Activated B cell treated with CpG ODN at 0.5 μM for 24 hours (primary cell): Measurements from ENCODE around the gene KIAA1328. TPM values are rescaled to one million over a fixed set of nuclear protein-coding genes. Genes with fewer than 3 reads are reported as not detected.

Source experiments
- ATAC-seq: fragments of 200-7000 bp; cut with Tn5 transposase; one replicate; pipeline ENCODE4 v1.10.0; 2021; ENCODE audit warnings: low read depth, mild to moderate bottlenecking, moderate library complexity
- CTCF ChIA-PET: fragments of 350-600 bp; sonication (Branson Sonifier 250); formaldehyde crosslinking; loops from one replicate; lab custom pipeline; 2021; ENCODE audit warnings: antibody characterized with exemption; lab: Charles Lee
- POLR2A ChIA-PET: fragments of 350-600 bp; sonication (Branson Sonifier 250); formaldehyde crosslinking; loops from one replicate; lab custom pipeline; 2021; ENCODE audit warnings: antibody characterized with exemption; lab: Charles Lee
- DNase-seq: peaks from one replicate; pipeline ENCODE4 v3.0.0; 2022
- H3K27ac Mint-ChIP-seq: one replicate; pipeline ENCODE4 v1.8.0; 2020; ENCODE audit warnings: mixed read lengths
- H3K27me3 Mint-ChIP-seq: one replicate; pipeline ENCODE4 v1.8.0; 2021; ENCODE audit warnings: mixed read lengths
- H3K36me3 Mint-ChIP-seq: one replicate; pipeline ENCODE4 v1.8.0; 2021; ENCODE audit warnings: low read depth, mixed read lengths
- H3K4me1 Mint-ChIP-seq: one replicate; pipeline ENCODE4 v1.8.0; 2021; ENCODE audit warnings: mixed read lengths
- H3K4me3 Mint-ChIP-seq: one replicate; pipeline ENCODE4 v1.8.0; 2020; ENCODE audit warnings: mild to moderate bottlenecking, mixed read lengths
- H3K9me3 Mint-ChIP-seq: one replicate; pipeline ENCODE4 v1.8.0; 2020; ENCODE audit warnings: mixed read lengths
- intact Hi-C: fragments of 100-400 bp; cut with micrococcal nuclease; formaldehyde crosslinking; loops from one replicate; pipeline ENCODE4 v1.15.1; 2024
- total RNA-seq: library from RNA; stranded (reverse); gene quantifications from 2 replicates; pipeline ENCODE4 v1.2.3, GENCODE V29; 2022
- TF ChIP-seq, protein P1 (sequence below): fragments of 200-600 bp; IDR thresholded peaks from one replicate; pipeline ENCODE4 v1.8.0; 2022; ENCODE audit warnings: antibody characterized with exemption, mild to moderate bottlenecking

Gene KIAA1328
- total RNA-seq, 1 donor from 2014 or later: 12.9 TPM

DNA sequence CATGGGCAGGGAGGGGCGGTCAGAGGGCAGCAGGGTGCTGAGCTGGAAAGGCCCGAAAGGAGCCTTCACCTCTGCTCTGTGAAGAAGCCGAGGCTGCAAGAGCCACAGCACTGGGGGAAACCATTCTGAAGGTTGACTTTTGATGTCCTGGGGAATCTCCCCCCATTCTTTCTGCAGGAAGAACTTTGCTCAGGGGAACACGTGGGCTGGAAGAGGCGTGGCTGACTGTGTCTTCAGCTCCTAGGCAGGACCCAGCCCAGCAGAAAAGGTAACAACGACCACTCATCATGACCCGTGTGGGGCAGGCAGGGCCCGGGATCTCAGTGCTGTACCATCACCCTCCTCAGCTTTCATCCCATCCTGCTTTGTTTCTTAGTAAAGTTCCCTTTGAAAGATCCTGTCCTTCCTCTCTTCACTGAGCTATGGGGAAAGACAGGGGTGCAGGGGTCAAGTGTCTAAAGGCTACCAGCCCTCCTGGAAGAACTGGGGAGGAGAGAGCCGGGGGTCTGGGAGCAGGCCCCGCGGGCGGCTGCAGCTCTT, 424.0 kb downstream of the KIAA1328 start:
- Mint-ChIP-seq H3K36me3 (no peaks in the 10 kb centered on the region), H3K27me3 (peaks cover 59% of the 10 kb centered on the region), H3K9me3 (no peaks in the 10 kb centered on the region), H3K4me3 (no peak overlapping the region), H3K27ac (no peak overlapping the region), H3K4me1 (peaks cover 13% of the 10 kb centered on the region)
- intact Hi-C loops: no loop called here
- ChIA-PET CTCF (no interaction called here), POLR2A (no interaction called here)
- TF ChIP-seq, protein P1, sequence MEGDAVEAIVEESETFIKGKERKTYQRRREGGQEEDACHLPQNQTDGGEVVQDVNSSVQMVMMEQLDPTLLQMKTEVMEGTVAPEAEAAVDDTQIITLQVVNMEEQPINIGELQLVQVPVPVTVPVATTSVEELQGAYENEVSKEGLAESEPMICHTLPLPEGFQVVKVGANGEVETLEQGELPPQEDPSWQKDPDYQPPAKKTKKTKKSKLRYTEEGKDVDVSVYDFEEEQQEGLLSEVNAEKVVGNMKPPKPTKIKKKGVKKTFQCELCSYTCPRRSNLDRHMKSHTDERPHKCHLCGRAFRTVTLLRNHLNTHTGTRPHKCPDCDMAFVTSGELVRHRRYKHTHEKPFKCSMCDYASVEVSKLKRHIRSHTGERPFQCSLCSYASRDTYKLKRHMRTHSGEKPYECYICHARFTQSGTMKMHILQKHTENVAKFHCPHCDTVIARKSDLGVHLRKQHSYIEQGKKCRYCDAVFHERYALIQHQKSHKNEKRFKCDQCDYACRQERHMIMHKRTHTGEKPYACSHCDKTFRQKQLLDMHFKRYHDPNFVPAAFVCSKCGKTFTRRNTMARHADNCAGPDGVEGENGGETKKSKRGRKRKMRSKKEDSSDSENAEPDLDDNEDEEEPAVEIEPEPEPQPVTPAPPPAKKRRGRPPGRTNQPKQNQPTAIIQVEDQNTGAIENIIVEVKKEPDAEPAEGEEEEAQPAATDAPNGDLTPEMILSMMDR: no peak
- DNase-seq (no peak), ATAC-seq (no peak)

DNA sequence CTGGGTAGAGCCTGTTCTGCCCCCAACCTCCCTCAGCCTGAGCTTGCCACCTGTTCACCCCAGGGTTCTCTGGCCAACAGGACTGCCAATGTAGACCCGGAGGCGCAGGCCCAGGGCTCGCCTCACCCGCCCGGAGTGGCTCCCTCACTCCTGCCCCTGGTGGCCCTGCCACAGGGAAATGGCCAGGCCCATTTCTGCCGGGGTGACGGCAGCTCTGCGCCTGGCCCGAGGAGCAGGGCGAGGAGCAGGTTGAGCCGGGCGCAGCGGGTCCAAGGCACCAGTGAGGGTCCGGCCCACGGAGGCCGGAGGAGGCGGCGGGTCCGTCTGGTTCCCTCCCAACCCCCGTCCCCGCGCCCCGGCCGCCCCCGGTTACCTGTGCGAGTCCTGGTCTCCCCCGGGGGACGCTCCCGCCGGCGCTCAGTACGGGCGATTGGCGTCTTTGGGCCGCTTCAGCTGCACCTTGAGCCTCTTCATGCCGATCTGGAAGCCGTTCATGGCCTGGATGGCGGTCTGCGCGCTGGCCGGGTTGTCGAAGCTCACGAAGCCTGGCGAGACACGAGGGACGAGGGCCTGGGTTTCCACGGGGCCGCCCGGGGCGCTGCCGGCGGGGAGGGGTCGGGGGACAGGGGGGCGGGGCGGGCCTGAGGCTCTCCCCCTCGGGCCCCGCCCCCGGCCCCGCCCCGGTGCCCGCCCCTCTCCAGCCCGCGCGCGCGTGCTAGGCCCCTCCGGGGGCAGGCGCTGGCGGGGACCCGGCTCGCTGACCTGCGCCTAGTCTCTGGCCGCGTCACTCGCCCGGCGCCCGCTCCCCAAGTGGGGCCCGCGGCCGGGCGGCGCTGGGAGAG, 424.7 kb downstream of the KIAA1328 start:
- H3K4me3 Mint-ChIP-seq: peak overlapping the region; percentile 64
- H3K9me3 Mint-ChIP-seq: no peaks in the 10 kb centered on the region
- ChIA-PET POLR2A (no interaction called here), CTCF (no interaction called here)
- TF ChIP-seq, protein P1: no peak
- H3K27me3 Mint-ChIP-seq: peaks cover 60% of the 10 kb centered on the region
- intact Hi-C loops: no loop called here
- no peaks in the 10 kb centered on the region for H3K36me3 Mint-ChIP-seq
- DNase-seq (no peak), ATAC-seq (peak; percentile 47)
- peaks cover 13% of the 10 kb centered on the region for H3K4me1 Mint-ChIP-seq
- H3K27ac Mint-ChIP-seq: no peak overlapping the region

DNA sequence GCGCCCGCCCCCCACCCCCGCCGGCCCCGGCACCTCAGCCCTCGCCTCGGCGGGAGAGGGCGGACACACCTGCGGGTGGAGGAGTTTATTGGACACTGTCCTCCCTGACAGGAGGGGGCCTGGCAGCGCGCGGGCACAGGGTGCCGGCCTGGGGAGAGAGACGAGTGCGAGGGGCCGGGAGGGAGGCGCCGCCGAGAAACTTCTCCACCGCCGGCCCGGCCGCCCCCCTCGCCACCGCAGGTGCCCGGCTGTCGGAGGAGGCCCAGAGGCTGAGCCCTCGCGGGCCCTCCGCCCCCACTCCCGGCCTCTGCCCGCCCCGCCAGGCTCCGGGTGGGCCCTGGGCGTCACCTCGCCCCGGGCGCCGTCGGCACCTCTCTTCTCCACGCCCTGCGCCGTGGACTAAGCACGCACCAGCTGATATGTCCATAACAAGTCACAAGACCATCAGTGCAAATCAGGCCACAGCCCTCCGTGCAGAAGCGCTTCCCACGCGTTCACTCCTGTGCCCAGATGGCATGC, 425.4 kb downstream of the KIAA1328 start:
- TF ChIP-seq, protein P1: no peak
- CTCF ChIA-PET: no interaction called here
- Mint-ChIP-seq H3K27ac (no peak overlapping the region), H3K9me3 (no peaks in the 10 kb centered on the region), H3K36me3 (no peaks in the 10 kb centered on the region), H3K27me3 (peaks cover 59% of the 10 kb centered on the region), H3K4me3 (peak overlapping the region; percentile 68), H3K4me1 (peaks cover 13% of the 10 kb centered on the region)
- ATAC-seq (no peak), DNase-seq (no peak)
- POLR2A ChIA-PET: no interaction called here
- intact Hi-C loops: no loop called here

DNA sequence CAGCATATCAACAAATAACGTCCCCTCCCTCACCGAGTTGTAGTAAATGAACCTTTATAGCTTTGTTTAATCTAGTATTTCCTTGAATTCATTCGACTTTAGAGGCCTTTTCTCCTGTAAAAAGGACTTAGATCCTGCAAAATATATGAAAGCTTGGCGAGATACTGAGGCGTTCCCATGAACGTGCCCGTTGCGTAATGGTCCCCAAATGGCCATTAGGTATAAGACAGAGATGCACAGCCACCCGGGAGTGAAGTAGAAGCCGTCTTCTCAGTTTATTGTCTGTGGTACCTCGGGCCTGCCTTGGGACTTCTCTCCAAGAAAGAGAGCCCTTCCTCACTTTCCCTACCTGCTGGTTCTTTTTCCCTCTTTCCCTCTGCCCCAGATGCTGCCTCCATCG, 426.0 kb downstream of the KIAA1328 start:
- POLR2A ChIA-PET: no interaction called here
- DNase-seq: no peak
- no peaks in the 10 kb centered on the region for H3K36me3 Mint-ChIP-seq
- no peaks in the 10 kb centered on the region for H3K9me3 Mint-ChIP-seq
- TF ChIP-seq, protein P1: no peak
- peak overlapping the region; percentile 68 for H3K4me3 Mint-ChIP-seq
- H3K4me1 Mint-ChIP-seq: peaks cover 13% of the 10 kb centered on the region
- H3K27me3 Mint-ChIP-seq: peaks cover 58% of the 10 kb centered on the region
- intact Hi-C loops: no loop called here
- ATAC-seq: no peak
- CTCF ChIA-PET: no interaction called here
- no peak overlapping the region for H3K27ac Mint-ChIP-seq

DNA sequence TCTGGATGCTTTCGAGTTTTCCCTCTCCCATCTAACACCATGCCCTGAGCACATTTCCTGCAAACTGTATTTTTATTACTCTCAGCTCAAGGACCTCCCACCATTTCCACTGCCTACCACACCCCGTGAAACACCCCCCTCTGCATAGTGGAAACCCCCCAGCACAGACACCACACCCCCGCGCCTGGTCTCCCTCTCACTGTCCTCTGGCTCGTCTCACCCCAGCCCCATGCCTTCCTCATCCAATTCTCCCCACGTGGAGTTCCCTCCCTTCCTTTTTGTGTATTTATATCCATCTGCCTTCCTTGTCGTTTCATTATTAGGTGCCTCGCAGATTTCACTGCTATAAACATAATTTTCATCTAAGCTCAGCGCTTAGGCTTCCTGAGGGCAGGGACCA, 429.2 kb downstream of the KIAA1328 start:
- intact Hi-C loops: no loop called here
- Mint-ChIP-seq H3K4me3 (no peak overlapping the region), H3K27me3 (peaks cover 27% of the 10 kb centered on the region), H3K36me3 (no peaks in the 10 kb centered on the region), H3K27ac (no peak overlapping the region), H3K9me3 (no peaks in the 10 kb centered on the region), H3K4me1 (peaks cover 9% of the 10 kb centered on the region)
- TF ChIP-seq, protein P1: no peak
- DNase-seq: no peak
- ChIA-PET POLR2A (no interaction called here), CTCF (no interaction called here)
- no peak for ATAC-seq
